Tibial artery (tissue), 4 donors: ENCODE data around the gene PXMP4.

Source experiments
- DNase-seq, 2 donors: peaks; one replicate each; pipeline ENCODE4 v3.0.0-alpha.2; 2019
- H3K27ac ChIP-seq, 2 donors: fragments of 200-600 bp; sonication (generic) in 1 of 2; 1 replicate in 1 of 2; 2 replicates in 1 of 2; pipeline ENCODE4 v1.5.1; 2018 to 2019; ENCODE audit warnings: mild to moderate bottlenecking in 1 of 2
- H3K27me3 ChIP-seq, 2 donors: fragments of 200-600 bp; sonication (generic) in 1 of 2; one replicate each; pipeline versions ENCODE4 v1.5.1 to v1.6.0; 2016 to 2019
- H3K36me3 ChIP-seq, 3 donors: fragments of 200-600 bp; sonication (generic) in 2 of 3; one replicate each; pipeline ENCODE4 v1.5.1; 2016 to 2019; ENCODE audit warnings: mild to moderate bottlenecking in 2 of 3
- H3K4me1 ChIP-seq, 4 donors: fragments of 200-600 bp; sonication (generic) in 2 of 4; 1 replicate in 3 of 4; 2 replicates in 1 of 4; pipeline ENCODE4 v1.5.1; 2016 to 2019
- H3K4me3 ChIP-seq, 2 donors: fragments of 200-600 bp; sonication (generic) in 1 of 2; 1 replicate in 1 of 2; 2 replicates in 1 of 2; pipeline ENCODE4 v1.5.1; 2018 to 2019; ENCODE audit warnings: mild to moderate bottlenecking in 2 of 2
- H3K9me3 ChIP-seq, 3 donors: fragments of 200-600 bp; sonication (generic) in 1 of 3; one replicate each; pipeline ENCODE4 v1.5.1; 2016 to 2019
- CTCF ChIP-seq, 2 experiments: fragments of 200-600 bp in 1 of 2; fragments of 450-650 bp in 1 of 2; IDR thresholded peaks; one replicate each; pipeline ENCODE4 v1.5.1; 2017 to 2019; ENCODE audit warnings: antibody characterized with exemption in 2 of 2, mild to moderate bottlenecking in 1 of 2, moderate library complexity in 1 of 2
- intact Hi-C: fragments of 100-400 bp; cut with DNase I; formaldehyde crosslinking; loops from one replicate; pipeline ENCODE4 v1.15.0; 2023; ENCODE audit warnings: low total_unique reads

The PXMP4 gene

GRCh38 chr20:33688938-33689424 lies 31.1 kb downstream of the PXMP4 start:
- DNase-seq, result no peak
- no peaks in the 10 kb centered on the region for H3K27me3 ChIP-seq
- H3K27ac ChIP-seq, result no peak overlapping the region
- intact Hi-C loops, result loop anchor here (10.0 kb wide), 1 partner anchor 46 kb away; the partner anchor contains the start of gene ZNF341
- no peaks in the 10 kb centered on the region for H3K9me3 ChIP-seq
- no peaks in the 10 kb centered on the region for H3K36me3 ChIP-seq
- H3K4me1 ChIP-seq, result peaks cover 0 to 23% (median 16%) of the 10 kb centered on the region in 4 donors
- TF ChIP-seq CTCF (IDR thresholded peaks at IDR 0.05), result no peak
- H3K4me3 ChIP-seq, result no peak overlapping the region

- TF ChIP-seq CTCF (IDR thresholded peaks at IDR 0.05), result no peak
- Histone ChIP-seq H3K36me3 (no peaks in the 10 kb centered on the region), H3K4me1 (peaks cover 0 to 19% (median 10%) of the 10 kb centered on the region in 4 donors), H3K27ac (no peak overlapping the region), H3K27me3 (no peaks in the 10 kb centered on the region), H3K4me3 (no peak overlapping the region), H3K9me3 (no peaks in the 10 kb centered on the region)
- intact Hi-C loops, result loop anchor here (10.0 kb wide), 1 partner anchor 47 kb away; the partner anchor contains the start of gene ZNF341
- DNase-seq, result no peak
Observed at GRCh38 chr20:33687993-33688937, 31.8 kb downstream of the PXMP4 start.

GRCh38 chr20:33687370-33687915 lies 32.7 kb downstream of the PXMP4 start:
- intact Hi-C loops, result loop anchor here (10.0 kb wide), 1 partner anchor 47 kb away; the partner anchor contains the start of gene ZNF341
- no peak for DNase-seq
- H3K27me3 ChIP-seq, result no peaks in the 10 kb centered on the region
- TF ChIP-seq CTCF (IDR thresholded peaks at IDR 0.05), result no peak
- no peaks in the 10 kb centered on the region for H3K36me3 ChIP-seq
- H3K4me1 ChIP-seq, result peaks cover 0 to 19% (median 10%) of the 10 kb centered on the region in 4 donors
- H3K27ac ChIP-seq, result no peak overlapping the region
- no peaks in the 10 kb centered on the region for H3K9me3 ChIP-seq
- H3K4me3 ChIP-seq, result no peak overlapping the region

- Histone ChIP-seq H3K9me3 (no peaks in the 10 kb centered on the region), H3K27ac (peak overlapping the region; percentile 61 to 69), H3K4me1 (peaks cover 0 to 20% (median 10%) of the 10 kb centered on the region in 4 donors), H3K36me3 (no peaks in the 10 kb centered on the region), H3K27me3 (no peaks in the 10 kb centered on the region), H3K4me3 (peak overlapping the region; percentile 48)
- no peak for TF ChIP-seq CTCF (IDR thresholded peaks at IDR 0.05)
- no peak for DNase-seq
- intact Hi-C loops, result loop anchor here (10.0 kb wide), 1 partner anchor 48 kb away; the partner anchor contains the start of gene ZNF341
Observed at GRCh38 chr20:33686984-33687366, 33.1 kb downstream of the PXMP4 start.

- intact Hi-C loops, result loop anchor here (10.0 kb wide), 1 partner anchor 48 kb away; the partner anchor contains the start of gene ZNF341
- peaks cover 0 to 26% (median 15%) of the 10 kb centered on the region in 4 donors for H3K4me1 ChIP-seq
Observed at GRCh38 chr20:33686100-33686983, 33.8 kb downstream of the PXMP4 start, which contains the start of gene E2F1. Gene E2F1, minus strand, starts transcription at chr20:33686385. Its CDS starts 121 bp downstream, at chr20:33686264.

More at GRCh38 chr20:33686100-33686983, 33.8 kb downstream of the PXMP4 start, which contains the start of gene E2F1:
- DNase-seq, result peak; percentile 93 to 97
- H3K4me3 ChIP-seq, result peak within 1 kb of the TSS; percentile 48
- no peaks in the 10 kb centered on the region for H3K27me3 ChIP-seq
- peak; percentile 42 to 51 for TF ChIP-seq CTCF (IDR thresholded peaks at IDR 0.05)
- no peaks in the 10 kb centered on the region for H3K9me3 ChIP-seq
- no peaks in the 10 kb centered on the region for H3K36me3 ChIP-seq
- H3K27ac ChIP-seq, result peak within 1 kb of the TSS; percentile 61 to 69
